Heart right ventricle (tissue), 16 donors: Measurements from ENCODE around the gene C1R. TPM values are rescaled to one million over a fixed set of nuclear protein-coding genes. Genes with fewer than 3 reads are reported as not detected.

Source experiments
- ATAC-seq, 8 donors: fragments of 200-7000 bp; cut with Tn5 transposase; one replicate each; pipeline ENCODE4 v1.9.1; 2020; ENCODE audit warnings: mild to moderate bottlenecking in 8 of 8, moderate library complexity in 8 of 8, moderate number of reproducible peaks in 1 of 8
- DNase-seq, 2 donors: peaks; one replicate each; pipeline ENCODE4 v3.0.0-alpha.2; 2020
- H3K27ac ChIP-seq, 10 donors: fragments of 200-600 bp; sonication (generic) in 2 of 10; one replicate each; pipeline versions ENCODE4 v1.5.0 to v1.8.0; 2020 to 2022; ENCODE audit warnings: mild to moderate bottlenecking in 3 of 10
- H3K27me3 ChIP-seq, 7 donors: fragments of 200-600 bp; one replicate each; pipeline ENCODE4 v1.8.0; 2021 to 2022; ENCODE audit warnings: mild to moderate bottlenecking in 2 of 7
- H3K36me3 ChIP-seq, 9 donors: fragments of 200-600 bp; sonication (generic) in 1 of 9; one replicate each; pipeline versions ENCODE4 v1.5.0 to v1.8.0; 2020 to 2022; ENCODE audit warnings: mild to moderate bottlenecking in 2 of 9
- H3K4me1 ChIP-seq, 9 donors: fragments of 200-600 bp; sonication (generic) in 1 of 9; one replicate each; pipeline versions ENCODE4 v1.5.0 to v1.8.0; 2020 to 2022; ENCODE audit warnings: mild to moderate bottlenecking in 4 of 9
- H3K4me3 ChIP-seq, 10 donors: fragments of 200-600 bp; sonication (generic) in 2 of 10; one replicate each; pipeline versions ENCODE4 v1.5.0 to v1.8.0; 2020 to 2022; ENCODE audit warnings: mild to moderate bottlenecking in 7 of 10, moderate library complexity in 2 of 10
- H3K9me3 ChIP-seq, 11 donors: fragments of 200-600 bp in 10 of 11; sonication (generic) in 2 of 11; one replicate each; pipeline versions ENCODE4 v1.5.0 to v1.8.0; 2013 to 2022; ENCODE audit warnings: mild to moderate bottlenecking in 2 of 11, control low read depth in 1 of 11, moderate library complexity in 1 of 11
- WGBS, 2 donors: extraction: QIAGEN DNeasy Blood & Tissue Kit; methylation state at CpG; one replicate each; pipeline ENCODE4 v1.1.7; 2013; ENCODE audit warnings: inconsistent platforms in 1 of 2; 5-methylcytosine and 5-hydroxymethylcytosine counted together
- intact Hi-C, 10 donors: fragments of 100-400 bp; cut with DNase I; formaldehyde crosslinking; loops; one replicate each; pipeline versions ENCODE4 v1.11.1 to v1.14.2; 2022
- polyA plus RNA-seq, 2 donors: library from polyadenylated mRNA; stranded (reverse); fragments of 200-250 nt; gene quantifications; one replicate each; pipeline ENCODE4 v1.2.3, GENCODE V29; 2013
- total RNA-seq, 10 donors: library from RNA; stranded (reverse); fragmentation: NEBNext Ultra II Directional in 3 of 10; extraction: Animal tissue kit (Norgen Biotek cat#: 25700) in 3 of 10; gene quantifications; one replicate each; pipeline versions ENCODE4 v1.2.1 to v1.2.4, GENCODE V29; 2021 to 2023
- TF ChIP-seq, protein P1 (sequence below), 9 donors: fragments of 200-600 bp; sonication (generic) in 2 of 9; IDR thresholded peaks; one replicate each; pipeline versions ENCODE4 v1.5.0 to v1.8.0; 2021 to 2022; ENCODE audit warnings: antibody characterized with exemption in 9 of 9, mild to moderate bottlenecking in 5 of 9, moderate library complexity in 1 of 9
- donor health status: Arrhythmogenic right ventricular cardiomyopathy.
- donor health status: ischemic (EF 13 %, LVEDD 7.1; RV severe dilation, severe dysfunction).
- donor health status: healthy with polysubstance abuse.
- donor health status: DM: no; HTN: yes; CAD: no.
- donor health status: DM: no; HTN: no; CAD: no.
- donor health status: ischemic (EF 25% LVEDD 6.9; RV normal size, moderate dysfunction).
- donor health status: ischemic (EF 25% LVEDD 5.7; RV mildly dilated, moderate dysfunction).
- donor health status: healthy.
- donor health status: DM: yes; HTN: yes; CAD: no.
- donor health status: Ischemic cardiomyopathy.
- donor health status: ischemic (EF 35%, LVEDD 5.7; RV mildly dilated, moderate dysfunction).
- donor health status: nonischemic (EF 11% LVEDD 7.7; RV severe dilation, severe dysfunction).
- donor health status: DM: yes; HTN: yes; CAD: no.
- donor health status: PGD.
- donor health status: ischemic (EF 29% LVEDD 5.4; RV normal size, mild dysfunction).
- donor health status: nonischemic (EF 23%, LVEDD 6.1; RV moderate dilation, normal function).

C1R gene
- total and polyA plus RNA-seq, 12 donors, result 19.9 to 238 (median 71.9) TPM

DNA sequence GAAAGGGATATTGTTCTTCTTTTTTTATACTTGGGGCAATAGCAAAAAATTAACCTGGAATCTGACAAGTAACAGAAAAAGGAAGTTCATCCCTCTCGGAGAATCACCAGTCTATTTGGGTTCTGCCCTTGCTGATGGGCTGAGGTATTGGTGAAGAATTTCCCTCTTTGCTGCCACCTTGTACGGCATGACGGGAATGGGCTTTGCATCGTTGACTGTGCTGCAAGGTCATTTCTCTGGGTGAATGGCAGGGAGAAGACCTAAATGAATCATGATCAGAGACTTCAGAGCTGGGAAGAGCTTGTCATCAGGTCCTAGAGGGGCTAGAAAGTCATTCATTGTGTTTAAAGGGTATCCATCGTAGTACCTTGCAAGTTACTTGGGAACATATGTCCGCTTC, 19.7 kb downstream of the C1R start:
- Histone ChIP-seq H3K4me3 (no peak overlapping the region), H3K36me3 (peaks cover 0 to 22% (median 0%) of the 10 kb centered on the region in 9 donors), H3K9me3 (no peaks in the 10 kb centered on the region), H3K27ac (no peak overlapping the region), H3K27me3 (no peaks in the 10 kb centered on the region), H3K4me1 (peaks cover 0 to 21% (median 18%) of the 10 kb centered on the region in 9 donors)
- intact Hi-C loops, result no loop called here
- ATAC-seq (no peak), DNase-seq (no peak)
- 88 to 89% methylated on average over 6 of the region's 6 CpGs for WGBS, 2 donors
- TF ChIP-seq, protein P1, sequence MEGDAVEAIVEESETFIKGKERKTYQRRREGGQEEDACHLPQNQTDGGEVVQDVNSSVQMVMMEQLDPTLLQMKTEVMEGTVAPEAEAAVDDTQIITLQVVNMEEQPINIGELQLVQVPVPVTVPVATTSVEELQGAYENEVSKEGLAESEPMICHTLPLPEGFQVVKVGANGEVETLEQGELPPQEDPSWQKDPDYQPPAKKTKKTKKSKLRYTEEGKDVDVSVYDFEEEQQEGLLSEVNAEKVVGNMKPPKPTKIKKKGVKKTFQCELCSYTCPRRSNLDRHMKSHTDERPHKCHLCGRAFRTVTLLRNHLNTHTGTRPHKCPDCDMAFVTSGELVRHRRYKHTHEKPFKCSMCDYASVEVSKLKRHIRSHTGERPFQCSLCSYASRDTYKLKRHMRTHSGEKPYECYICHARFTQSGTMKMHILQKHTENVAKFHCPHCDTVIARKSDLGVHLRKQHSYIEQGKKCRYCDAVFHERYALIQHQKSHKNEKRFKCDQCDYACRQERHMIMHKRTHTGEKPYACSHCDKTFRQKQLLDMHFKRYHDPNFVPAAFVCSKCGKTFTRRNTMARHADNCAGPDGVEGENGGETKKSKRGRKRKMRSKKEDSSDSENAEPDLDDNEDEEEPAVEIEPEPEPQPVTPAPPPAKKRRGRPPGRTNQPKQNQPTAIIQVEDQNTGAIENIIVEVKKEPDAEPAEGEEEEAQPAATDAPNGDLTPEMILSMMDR (IDR thresholded peaks at IDR 0.05), result no peak

GRCh38 chr12:7072035-7072434, 20.2 kb downstream of the C1R start:
- Histone ChIP-seq H3K9me3 (no peaks in the 10 kb centered on the region), H3K4me1 (peaks cover 0 to 22% (median 18%) of the 10 kb centered on the region in 9 donors), H3K4me3 (no peak overlapping the region), H3K27ac (no peak overlapping the region), H3K36me3 (peaks cover 0 to 27% (median 0%) of the 10 kb centered on the region in 9 donors), H3K27me3 (no peaks in the 10 kb centered on the region)
- TF ChIP-seq, protein P1 (IDR thresholded peaks at IDR 0.05), result no peak
- ATAC-seq, result no peak
- 91% methylated on average over 6 of the region's 6 CpGs for WGBS, 2 donors
- DNase-seq, result no peak
- intact Hi-C loops, result no loop called here

GRCh38 chr12:7069386-7069785, 22.9 kb downstream of the C1R start:
- no peak overlapping the region for H3K4me3 ChIP-seq
- no peak for ATAC-seq
- peaks cover 0 to 48% (median 0%) of the 10 kb centered on the region in 9 donors for H3K36me3 ChIP-seq
- DNase-seq, result no peak
- TF ChIP-seq, protein P1 (IDR thresholded peaks at IDR 0.05), result no peak
- no peaks in the 10 kb centered on the region for H3K9me3 ChIP-seq
- H3K4me1 ChIP-seq, result peaks cover 0 to 25% (median 18%) of the 10 kb centered on the region in 9 donors
- WGBS, 2 donors, result 79 to 86% methylated on average over 6 of the region's 6 CpGs
- no peaks in the 10 kb centered on the region for H3K27me3 ChIP-seq
- intact Hi-C loops, result loop anchor here in 1 of 10 donors (2.0 kb wide), 1 partner anchor 23 kb away; the partner anchor contains the start of gene C1R
- peak overlapping the region in 7 of 10 donors; percentile 13 to 72 (median 48) for H3K27ac ChIP-seq

DNA sequence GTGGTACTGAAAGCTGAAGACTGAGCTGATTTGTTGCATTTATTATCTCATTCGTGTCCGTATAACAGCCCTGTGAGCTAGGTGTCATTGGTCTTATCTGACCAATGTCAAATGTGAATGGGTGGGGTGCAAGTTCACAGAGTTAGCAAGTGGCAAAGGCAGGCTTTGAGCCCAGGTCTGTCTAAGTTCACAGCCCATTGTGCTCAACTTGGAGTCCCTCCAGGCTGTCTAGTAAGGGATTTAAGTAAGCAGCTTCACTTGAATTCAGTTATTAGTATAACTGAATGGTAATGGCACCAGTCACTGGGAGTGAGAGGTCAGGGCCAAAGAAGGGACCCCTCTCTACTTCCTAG, 23.3 kb downstream of the C1R start:
- Histone ChIP-seq H3K27me3 (no peaks in the 10 kb centered on the region), H3K4me1 (peaks cover 0 to 25% (median 18%) of the 10 kb centered on the region in 9 donors), H3K9me3 (no peaks in the 10 kb centered on the region), H3K4me3 (no peak overlapping the region), H3K36me3 (peaks cover 0 to 48% (median 0%) of the 10 kb centered on the region in 9 donors), H3K27ac (peak overlapping the region in 8 of 10 donors; percentile 20 to 74 (median 49))
- TF ChIP-seq, protein P1 (IDR thresholded peaks at IDR 0.05), result no peak
- DNase-seq, result no peak
- 22 to 23% methylated on average over 2 of the region's 2 CpGs for WGBS, 2 donors
- peak in 6 of 8 donors; percentile 10 to 65 (median 36) for ATAC-seq
- intact Hi-C loops, result loop anchor here in 1 of 10 donors (2.0 kb wide), 1 partner anchor 24 kb away; the partner anchor contains the start of gene C1R
